ENCODE measurements around the gene FAM120A. TPM values are rescaled to one million over a fixed set of nuclear protein-coding genes. Genes with fewer than 3 reads are reported as not detected.

The FAM120A gene
- total and polyA plus RNA-seq, 2 of the 13 experiments (the other 11 are each of a cell fraction or from before 2014, with no cell fraction given): 41.3 to 44.4 TPM

DNA sequence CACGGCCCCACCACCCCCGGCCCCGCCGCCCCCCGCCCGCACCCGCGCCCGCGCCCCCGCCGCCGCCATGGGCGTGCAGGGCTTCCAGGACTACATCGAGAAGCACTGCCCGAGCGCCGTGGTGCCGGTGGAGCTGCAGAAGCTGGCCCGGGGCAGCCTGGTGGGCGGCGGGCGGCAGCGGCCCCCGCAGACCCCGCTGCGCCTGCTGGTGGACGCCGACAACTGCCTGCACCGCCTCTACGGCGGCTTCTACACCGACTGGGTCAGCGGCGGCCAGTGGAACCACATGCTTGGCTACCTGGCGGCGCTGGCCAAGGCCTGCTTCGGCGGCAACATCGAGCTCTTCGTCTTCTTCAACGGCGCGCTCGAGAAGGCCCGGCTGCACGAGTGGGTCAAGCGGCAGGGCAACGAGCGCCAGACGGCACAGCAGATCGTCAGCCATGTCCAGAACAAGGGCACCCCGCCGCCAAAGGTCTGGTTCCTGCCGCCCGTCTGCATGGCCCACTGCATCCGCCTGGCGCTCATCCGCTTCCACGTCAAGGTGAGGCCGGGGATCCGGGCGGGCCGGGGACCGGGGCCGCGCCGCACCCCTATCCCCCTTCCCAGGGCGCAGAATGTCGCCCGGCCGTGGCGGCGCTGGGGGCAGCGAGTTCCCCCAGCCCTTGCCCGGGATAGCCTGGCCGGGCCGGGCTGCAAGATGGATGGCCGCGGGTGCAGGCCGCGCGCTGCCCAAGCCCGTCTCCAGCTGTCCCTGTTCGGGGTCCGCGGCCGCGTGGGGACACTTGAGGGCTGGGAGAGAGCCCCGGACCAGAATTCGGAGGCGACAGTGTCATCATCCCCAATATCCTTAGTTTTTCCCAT lies 594 bp downstream of the FAM120A start (continued):
- TF ChIP-seq, protein P1, sequence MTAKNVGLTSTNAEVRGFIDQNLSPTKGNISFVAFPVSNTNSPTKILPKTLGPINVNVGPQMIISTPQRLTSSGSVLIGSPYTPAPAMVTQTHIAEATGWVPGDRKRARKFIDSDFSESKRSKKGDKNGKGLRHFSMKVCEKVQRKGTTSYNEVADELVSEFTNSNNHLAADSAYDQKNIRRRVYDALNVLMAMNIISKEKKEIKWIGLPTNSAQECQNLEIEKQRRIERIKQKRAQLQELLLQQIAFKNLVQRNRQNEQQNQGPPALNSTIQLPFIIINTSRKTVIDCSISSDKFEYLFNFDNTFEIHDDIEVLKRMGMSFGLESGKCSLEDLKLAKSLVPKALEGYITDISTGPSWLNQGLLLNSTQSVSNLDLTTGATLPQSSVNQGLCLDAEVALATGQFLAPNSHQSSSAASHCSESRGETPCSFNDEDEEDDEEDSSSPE (CRISPR knock-in tag; IDR thresholded peaks at IDR 0.05): no peak
- TF ChIP-seq NR1H2 (CRISPR knock-in tag; IDR thresholded peaks at IDR 0.05; ENCODE audit: borderline replicate concordance, low read depth) (no peak), ZNF773 (CRISPR knock-in tag; IDR thresholded peaks at IDR 0.05; ENCODE audit: borderline replicate concordance) (peak; percentile 20; the same call in 1 of the 2 replicates), ZNF234 (CRISPR knock-in tag; conservative IDR thresholded peaks at IDR 0.05) (0 out of 2 replicates have a peak, but pooled peaks have one; percentile 75), MEIS2 (CRISPR knock-in tag; IDR thresholded peaks at IDR 0.05) (no peak), MAFK (conservative IDR thresholded peaks at IDR 0.05 in 1 of 2, IDR thresholded peaks at IDR 0.05 in 1 of 2; ENCODE audit: low read length in 2 of 2) (no peak), ZNF382 (CRISPR knock-in tag; IDR thresholded peaks at IDR 0.05; ENCODE audit: borderline replicate concordance) (no peak), TOE1 (CRISPR knock-in tag; IDR thresholded peaks at IDR 0.05) (no peak), ZNF3 (CRISPR knock-in tag; IDR thresholded peaks at IDR 0.05) (no peak), MAZ (IDR thresholded peaks at IDR 0.05; ENCODE audit: borderline replicate concordance, low read depth, low read length) (no peak), MAZ (CRISPR knock-in tag; IDR thresholded peaks at IDR 0.05; ENCODE audit: low read depth) (no peak), STAG1 (CRISPR knock-in tag; IDR thresholded peaks at IDR 0.05) (no peak), RARA (CRISPR knock-in tag; IDR thresholded peaks at IDR 0.05) (no peak), KMT2B (CRISPR knock-in tag; IDR thresholded peaks at IDR 0.05) (no peak), ZNF776 (CRISPR knock-in tag; IDR thresholded peaks at IDR 0.05) (no peak), ZNF431 (CRISPR knock-in tag; IDR thresholded peaks at IDR 0.05; ENCODE audit: borderline replicate concordance, low read depth) (0 out of 2 replicates have a peak, but pooled peaks have one; percentile 40)
- TF ChIP-seq, protein P2, sequence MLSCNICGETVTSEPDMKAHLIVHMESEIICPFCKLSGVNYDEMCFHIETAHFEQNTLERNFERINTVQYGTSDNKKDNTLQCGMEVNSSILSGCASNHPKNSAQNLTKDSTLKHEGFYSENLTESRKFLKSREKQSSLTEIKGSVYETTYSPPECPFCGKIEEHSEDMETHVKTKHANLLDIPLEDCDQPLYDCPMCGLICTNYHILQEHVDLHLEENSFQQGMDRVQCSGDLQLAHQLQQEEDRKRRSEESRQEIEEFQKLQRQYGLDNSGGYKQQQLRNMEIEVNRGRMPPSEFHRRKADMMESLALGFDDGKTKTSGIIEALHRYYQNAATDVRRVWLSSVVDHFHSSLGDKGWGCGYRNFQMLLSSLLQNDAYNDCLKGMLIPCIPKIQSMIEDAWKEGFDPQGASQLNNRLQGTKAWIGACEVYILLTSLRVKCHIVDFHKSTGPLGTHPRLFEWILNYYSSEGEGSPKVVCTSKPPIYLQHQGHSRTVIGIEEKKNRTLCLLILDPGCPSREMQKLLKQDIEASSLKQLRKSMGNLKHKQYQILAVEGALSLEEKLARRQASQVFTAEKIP (CRISPR knock-in tag; IDR thresholded peaks at IDR 0.05; ENCODE audit: borderline replicate concordance): no peak
- TF ChIP-seq, protein P3, sequence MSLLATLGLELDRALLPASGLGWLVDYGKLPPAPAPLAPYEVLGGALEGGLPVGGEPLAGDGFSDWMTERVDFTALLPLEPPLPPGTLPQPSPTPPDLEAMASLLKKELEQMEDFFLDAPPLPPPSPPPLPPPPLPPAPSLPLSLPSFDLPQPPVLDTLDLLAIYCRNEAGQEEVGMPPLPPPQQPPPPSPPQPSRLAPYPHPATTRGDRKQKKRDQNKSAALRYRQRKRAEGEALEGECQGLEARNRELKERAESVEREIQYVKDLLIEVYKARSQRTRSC (CRISPR knock-in tag; IDR thresholded peaks at IDR 0.05; ENCODE audit: low read depth): no peak
- TF ChIP-seq, protein P4, sequence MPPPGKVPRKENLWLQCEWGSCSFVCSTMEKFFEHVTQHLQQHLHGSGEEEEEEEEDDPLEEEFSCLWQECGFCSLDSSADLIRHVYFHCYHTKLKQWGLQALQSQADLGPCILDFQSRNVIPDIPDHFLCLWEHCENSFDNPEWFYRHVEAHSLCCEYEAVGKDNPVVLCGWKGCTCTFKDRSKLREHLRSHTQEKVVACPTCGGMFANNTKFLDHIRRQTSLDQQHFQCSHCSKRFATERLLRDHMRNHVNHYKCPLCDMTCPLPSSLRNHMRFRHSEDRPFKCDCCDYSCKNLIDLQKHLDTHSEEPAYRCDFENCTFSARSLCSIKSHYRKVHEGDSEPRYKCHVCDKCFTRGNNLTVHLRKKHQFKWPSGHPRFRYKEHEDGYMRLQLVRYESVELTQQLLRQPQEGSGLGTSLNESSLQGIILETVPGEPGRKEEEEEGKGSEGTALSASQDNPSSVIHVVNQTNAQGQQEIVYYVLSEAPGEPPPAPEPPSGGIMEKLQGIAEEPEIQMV (CRISPR knock-in tag; IDR thresholded peaks at IDR 0.05; ENCODE audit: low read depth): no peak
- TF ChIP-seq, protein P5, sequence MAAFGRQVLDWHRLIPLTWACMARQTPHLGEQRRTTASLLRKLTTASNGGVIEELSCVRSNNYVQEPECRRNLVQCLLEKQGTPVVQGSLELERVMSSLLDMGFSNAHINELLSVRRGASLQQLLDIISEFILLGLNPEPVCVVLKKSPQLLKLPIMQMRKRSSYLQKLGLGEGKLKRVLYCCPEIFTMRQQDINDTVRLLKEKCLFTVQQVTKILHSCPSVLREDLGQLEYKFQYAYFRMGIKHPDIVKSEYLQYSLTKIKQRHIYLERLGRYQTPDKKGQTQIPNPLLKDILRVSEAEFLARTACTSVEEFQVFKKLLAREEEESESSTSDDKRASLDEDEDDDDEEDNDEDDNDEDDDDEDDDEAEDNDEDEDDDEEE (CRISPR knock-in tag; IDR thresholded peaks at IDR 0.05): no peak
- TF ChIP-seq, protein P6, sequence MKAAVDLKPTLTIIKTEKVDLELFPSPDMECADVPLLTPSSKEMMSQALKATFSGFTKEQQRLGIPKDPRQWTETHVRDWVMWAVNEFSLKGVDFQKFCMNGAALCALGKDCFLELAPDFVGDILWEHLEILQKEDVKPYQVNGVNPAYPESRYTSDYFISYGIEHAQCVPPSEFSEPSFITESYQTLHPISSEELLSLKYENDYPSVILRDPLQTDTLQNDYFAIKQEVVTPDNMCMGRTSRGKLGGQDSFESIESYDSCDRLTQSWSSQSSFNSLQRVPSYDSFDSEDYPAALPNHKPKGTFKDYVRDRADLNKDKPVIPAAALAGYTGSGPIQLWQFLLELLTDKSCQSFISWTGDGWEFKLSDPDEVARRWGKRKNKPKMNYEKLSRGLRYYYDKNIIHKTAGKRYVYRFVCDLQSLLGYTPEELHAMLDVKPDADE (CRISPR knock-in tag; IDR thresholded peaks at IDR 0.05): peak; percentile 68; the same call in 1 of the 2 replicates

Measured in HepG2 (cell line).